ENCODE data around the gene BANF1.

Gene BANF1, protein sequence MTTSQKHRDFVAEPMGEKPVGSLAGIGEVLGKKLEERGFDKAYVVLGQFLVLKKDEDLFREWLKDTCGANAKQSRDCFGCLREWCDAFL

DNA sequence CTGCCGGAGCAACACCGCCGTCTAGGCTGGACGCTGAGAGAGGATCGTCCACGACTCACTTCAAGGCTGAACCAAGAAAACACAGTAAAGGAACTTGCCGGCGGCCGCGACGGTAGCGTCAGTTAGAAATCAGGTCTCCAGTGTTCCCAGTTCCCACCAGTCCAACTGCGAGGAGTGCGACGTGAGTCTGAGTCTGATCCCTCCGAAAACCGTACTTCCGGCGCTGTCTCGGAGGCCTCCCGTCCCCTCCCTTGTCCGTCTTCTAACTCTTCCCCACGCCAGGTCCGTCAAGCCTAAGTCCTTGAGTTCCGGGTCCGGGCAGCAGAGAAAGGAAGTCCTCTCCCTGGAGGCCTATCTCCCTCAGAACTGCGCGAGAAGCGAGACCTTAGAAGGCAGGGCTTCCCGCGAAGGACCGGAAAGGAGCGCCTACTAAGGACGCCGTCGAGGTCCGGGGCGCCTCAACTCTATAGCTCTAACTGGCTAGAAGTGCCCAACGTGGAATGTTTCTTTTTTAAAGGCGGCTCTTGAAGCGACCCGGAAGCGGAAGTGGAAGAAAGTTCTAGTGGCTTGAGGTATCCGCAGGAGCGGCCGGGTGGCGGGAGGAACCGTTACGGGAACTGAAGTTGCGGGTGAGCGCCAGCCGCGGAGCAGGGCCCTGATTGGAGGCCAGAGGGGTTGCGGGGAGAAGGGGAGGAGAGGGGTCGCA is at the start of gene BANF1, which contains the start of gene EIF1AD:
Gene BANF1 (plus strand): TSS at position 562 of the 706 bp plus-strand sequence. CDS start 748 bp downstream, outside the sequence.
Gene EIF1AD (minus strand): TSS at position 216 of the 706 bp plus-strand sequence. CDS start 1,768 bp downstream, outside the sequence.
- peak; percentile 93 to 94 for DNase-seq

- no peak for DNase-seq
These were observed 48.8 kb upstream of the BANF1 start for GRCh38 chr11:65953471-65953870.

DNA sequence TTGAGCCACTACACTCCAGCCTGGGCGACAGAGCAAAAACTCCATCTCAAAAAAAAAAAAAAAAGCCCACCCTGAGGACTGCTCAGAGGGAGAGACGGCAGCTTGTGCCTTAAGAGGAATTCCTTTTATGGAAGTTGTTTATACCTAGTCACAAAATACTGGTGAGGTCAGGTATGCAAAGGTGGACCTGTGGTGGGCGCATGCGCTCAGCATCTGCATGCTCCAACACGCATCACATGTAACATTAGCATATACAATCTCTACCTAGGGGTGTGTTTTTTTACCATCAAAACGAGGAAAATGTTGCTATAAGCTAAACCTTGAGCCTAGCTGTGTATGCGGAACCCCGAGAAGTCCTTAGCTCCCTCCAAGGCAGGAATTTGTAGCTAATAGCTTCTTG is 47.5 kb upstream of the BANF1 start:
- DNase-seq: no peak

DNA sequence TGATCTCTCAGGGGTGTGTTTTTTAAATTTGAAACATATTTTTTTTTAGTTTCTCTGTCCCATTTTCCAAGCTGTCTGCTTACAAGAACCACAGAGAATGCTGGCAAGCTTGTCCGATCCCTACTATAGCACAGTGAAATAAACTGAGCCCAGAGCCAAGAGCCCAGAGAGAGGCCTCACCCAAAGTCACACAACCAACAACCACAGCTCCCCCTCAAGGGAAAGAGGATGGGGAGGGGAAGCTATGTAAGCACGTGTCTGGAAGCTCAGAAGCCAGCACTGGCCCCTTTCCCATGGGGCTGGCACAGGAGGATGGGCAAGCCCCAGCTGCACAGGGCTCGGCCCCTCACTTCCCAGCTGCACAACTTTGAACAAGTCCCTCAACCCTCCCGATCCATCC is 44.0 kb upstream of the BANF1 start:
- no peak for DNase-seq

DNA sequence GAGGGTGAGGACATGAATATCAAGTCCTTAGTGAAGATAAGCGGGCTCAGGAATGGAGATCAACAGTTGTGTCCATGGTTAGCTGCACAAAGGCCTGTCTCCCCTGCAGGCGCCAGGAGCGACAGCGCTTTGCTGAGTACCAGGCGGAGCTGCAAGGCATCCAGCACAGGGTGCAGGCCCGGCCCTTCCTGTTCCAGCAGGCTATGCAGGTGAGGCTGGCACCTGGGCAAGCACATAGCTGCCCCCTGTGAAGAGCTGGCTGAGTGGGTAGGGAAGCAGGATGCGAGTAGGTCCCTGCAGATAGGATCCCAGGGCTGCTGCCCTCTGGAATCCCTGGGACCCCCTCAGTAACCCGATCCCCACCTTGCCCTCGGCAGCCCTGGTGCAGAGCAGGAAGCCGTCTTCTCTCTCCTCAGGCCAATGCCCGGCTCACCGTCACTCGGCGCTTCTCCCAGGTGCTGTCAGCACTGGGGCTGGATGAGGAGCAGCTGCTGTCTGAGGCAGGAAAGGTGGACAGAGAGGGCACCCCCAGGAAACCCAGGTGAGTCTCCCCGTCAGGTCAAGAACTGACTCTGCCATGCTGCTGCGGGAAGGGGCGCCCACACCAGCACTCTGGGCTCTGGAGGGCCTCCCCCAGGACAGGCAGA is 43.4 kb upstream of the BANF1 start:
- no peak for DNase-seq

- DNase-seq: peak in 1 of 2 experiments; percentile 9
These were observed 41.5 kb upstream of the BANF1 start for GRCh38 chr11:65960824-65961266.

DNA sequence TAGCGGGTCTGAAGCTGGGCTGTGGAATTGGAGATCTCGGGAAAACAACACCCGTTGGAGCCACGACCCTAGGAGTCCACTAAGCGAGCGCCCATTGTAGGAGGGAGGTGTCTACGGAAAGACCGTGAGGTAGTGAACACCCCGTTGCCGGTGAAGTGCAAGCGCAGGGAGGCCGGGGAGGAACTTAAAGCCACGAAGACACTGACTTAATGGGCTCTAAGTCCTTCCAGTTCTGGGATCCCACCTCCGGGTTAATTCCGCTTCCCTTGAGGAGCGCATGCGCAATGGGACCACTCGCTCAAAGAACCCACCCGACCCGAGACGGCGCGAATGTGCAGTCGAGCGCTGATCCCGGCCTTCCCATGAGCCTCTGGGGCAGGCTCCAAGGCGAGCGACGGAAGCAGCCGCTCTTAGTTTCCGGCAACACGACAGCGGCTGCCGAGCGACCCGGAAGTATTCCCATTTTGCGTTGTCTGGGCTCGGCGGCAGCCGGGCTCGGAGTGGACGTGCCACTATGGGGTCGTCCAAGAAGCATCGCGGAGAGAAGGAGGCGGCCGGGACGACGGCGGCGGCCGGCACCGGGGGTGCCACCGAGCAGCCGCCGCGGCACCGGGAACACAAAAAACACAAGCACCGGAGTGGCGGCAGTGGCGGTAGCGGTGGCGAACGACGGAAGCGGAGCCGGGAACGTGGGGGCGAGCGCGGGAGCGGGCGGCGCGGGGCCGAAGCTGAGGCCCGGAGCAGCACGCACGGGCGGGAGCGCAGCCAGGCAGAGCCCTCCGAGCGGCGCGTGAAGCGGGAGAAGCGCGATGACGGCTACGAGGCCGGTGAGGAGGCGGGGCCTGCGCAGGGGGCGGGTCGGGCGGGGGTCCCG is 40.8 kb upstream of the BANF1 start, which contains the start of gene SART1:
Gene SART1 (plus strand): TSS at position 468 of the 874 bp plus-strand sequence. CDS start 47 bp downstream, at position 515.
- peak; percentile 95 to 96 for DNase-seq

- DNase-seq: no peak
These were observed 40.1 kb upstream of the BANF1 start for GRCh38 chr11:65962141-65962564.

GRCh38 chr11:65964906-65965305 is 37.4 kb upstream of the BANF1 start:
- DNase-seq: no peak

DNA sequence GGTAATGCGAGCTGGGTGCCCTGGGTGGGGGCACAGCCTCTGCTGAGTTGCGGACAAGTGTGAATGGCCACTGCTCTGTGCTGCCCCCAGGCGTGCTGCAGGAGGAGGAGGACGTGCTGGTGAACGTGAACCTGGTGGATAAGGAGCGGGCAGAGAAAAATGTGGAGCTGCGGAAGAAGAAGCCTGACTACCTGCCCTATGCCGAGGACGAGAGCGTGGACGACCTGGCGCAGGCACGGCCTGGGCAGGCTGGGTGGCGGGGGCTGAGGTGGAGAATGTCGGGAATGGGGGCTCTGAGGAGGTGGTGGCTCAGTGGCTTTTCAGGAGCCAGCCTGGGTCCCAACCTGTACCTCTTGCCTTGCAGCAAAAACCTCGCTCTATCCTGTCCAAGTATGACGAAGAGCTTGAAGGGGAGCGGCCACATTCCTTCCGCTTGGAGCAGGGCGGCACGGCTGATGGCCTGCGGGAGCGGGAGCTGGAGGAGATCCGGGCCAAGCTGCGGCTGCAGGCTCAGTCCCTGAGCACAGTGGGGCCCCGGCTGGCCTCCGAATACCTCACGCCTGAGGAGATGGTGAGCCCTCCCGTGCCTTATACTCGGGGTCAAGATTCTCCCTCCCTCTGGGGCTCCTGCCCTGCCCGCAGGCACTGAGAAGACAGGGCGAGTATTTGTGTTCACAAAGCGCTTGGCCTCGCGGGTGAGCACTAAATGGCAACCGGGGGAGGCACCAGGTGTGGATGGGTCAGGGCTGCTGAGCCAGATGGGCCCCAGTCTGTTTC is 36.1 kb upstream of the BANF1 start:
- DNase-seq: no peak

- DNase-seq: no peak
These were observed 34.9 kb upstream of the BANF1 start for GRCh38 chr11:65967329-65967934.

DNA sequence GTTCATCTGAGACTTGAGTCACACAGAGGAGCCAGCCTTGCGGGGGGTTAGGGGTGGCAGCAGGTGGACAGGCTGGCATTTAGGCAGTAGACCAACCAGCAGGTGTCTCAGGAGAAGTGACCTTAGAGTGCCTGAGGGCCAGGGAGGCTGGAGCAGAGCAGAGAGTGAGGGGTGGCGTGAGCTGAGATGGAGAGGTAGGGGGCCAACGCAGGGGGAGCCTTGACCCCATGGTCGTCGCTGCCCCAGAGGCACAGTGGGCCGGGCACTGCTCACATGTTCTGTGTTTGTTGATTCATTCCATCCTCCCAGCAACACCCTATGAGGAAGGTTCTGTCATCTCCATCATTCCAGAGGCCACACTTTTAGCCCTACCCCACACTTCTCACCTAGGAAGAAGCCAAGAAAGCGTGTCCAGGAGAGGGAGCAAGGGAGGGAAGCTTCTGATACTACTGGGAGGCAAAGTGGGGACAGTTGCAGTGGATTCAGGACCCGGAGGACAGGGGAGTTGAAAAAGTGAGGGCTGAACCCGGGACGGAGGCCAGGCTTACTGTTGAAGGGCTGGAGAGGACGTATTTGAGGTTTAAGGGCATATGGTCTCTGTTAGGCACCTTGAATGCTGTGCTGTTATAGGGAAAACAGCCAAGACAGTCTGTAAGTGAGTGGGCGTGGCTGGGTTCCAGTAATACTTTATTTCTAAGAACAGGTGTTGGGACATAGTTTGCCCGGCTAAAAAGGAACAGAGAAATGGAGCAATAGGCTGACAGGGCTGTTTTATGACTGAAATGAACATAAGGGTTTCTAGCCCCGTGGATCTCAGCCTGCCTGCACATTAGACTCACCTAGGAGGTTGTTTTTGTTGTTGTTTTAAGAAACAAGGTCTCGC is 33.5 kb upstream of the BANF1 start:
- DNase-seq: no peak

- no peak for DNase-seq
These were observed 30.2 kb upstream of the BANF1 start for GRCh38 chr11:65972116-65972515.

GRCh38 chr11:65973439-65974110 is 28.7 kb upstream of the BANF1 start:
- DNase-seq: no peak

GRCh38 chr11:65975771-65976170 is 26.5 kb upstream of the BANF1 start:
- no peak for DNase-seq

- no peak for DNase-seq
These were observed 25.8 kb upstream of the BANF1 start for GRCh38 chr11:65976216-65977176.

GRCh38 chr11:65977621-65978390 is 24.5 kb upstream of the BANF1 start:
- no peak for DNase-seq
